ENCODE results near the gene LRRFIP1.
"Not testable (repeated sequence)": the region's sequence is repeated elsewhere in the genome, so short reads cannot be mapped to it uniquely, and the experiment has no call there.

The LRRFIP1 gene

DNA sequence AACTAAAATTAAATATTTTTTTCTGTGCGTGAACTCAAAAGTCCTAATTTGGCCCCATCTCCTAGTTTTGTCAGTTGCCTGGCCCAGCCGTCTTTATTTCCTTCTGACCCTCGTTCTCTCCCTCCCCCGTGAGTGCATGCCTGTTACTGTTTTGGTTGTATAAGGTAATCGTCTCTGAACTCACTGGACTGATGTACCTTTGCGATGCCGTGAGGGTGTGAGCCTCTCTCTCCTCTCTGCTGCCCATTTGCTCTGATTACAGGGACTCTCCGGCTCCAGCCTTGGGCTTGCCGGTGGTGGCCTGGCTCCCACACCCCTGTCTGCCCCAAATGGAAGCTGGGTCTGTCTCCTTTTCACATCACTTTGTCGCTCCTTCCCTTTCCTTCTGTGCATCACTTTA is 104.7 kb downstream of the LRRFIP1 start:
- no peak for DNase-seq

DNA sequence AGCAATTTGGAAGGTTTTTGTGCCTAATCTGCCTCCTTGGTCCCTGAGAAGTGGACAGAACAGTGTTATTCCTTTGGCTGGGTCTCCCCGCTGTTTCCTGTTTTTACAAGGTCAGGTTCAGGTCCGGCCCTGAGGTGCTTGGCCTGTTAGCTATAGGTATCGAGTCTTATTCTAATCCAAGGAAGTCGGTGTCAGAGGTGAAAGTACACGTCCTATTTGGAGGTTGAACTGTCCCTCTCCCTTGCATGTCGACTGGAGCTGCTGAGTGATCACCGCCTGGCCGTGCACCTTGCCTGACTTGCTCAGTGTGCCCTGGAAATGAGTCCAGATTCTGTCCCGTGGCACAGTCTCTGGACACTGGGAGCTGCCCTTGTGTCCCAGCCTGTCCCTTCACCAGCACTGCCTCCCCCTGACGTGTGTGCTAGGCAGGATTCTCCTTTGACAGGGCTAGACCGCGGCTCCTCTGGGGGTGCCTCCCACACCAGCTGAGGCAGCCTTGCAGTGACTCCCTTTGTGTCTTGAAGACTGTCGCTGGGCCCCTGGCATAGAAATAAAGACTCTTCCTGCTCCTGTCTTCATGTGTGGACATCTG is 105.5 kb downstream of the LRRFIP1 start:
- DNase-seq = no peak

DNA sequence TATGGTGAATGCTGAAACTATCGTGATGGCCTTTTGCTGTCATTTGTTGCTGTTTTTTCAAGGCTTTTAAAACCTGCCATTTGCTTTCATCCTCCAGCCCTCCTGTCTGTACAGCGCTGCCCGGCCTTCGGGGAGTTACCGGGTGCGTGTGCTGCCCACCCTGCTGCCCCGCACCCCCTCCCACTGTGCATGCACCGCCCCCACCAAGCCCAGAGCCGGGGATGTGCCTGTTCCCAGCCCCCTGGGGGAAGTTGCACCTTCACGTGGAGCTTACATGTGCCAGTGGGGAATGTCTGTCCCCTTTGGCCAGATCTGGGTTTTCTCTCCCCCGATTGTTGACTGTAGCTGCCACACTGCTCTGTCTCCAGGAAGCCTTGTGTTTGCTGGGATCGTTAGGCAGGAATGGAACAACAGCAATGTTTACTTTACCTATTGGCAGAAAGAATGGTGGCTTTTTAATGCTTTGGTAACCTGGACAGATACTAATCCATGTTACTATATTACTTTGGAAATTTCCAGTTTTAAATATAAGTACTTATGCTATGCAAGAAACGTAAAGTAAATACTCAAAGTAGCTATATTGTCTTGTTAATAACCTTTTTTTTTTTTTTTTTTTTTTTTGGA is 106.4 kb downstream of the LRRFIP1 start:
- DNase-seq = no peak

DNA sequence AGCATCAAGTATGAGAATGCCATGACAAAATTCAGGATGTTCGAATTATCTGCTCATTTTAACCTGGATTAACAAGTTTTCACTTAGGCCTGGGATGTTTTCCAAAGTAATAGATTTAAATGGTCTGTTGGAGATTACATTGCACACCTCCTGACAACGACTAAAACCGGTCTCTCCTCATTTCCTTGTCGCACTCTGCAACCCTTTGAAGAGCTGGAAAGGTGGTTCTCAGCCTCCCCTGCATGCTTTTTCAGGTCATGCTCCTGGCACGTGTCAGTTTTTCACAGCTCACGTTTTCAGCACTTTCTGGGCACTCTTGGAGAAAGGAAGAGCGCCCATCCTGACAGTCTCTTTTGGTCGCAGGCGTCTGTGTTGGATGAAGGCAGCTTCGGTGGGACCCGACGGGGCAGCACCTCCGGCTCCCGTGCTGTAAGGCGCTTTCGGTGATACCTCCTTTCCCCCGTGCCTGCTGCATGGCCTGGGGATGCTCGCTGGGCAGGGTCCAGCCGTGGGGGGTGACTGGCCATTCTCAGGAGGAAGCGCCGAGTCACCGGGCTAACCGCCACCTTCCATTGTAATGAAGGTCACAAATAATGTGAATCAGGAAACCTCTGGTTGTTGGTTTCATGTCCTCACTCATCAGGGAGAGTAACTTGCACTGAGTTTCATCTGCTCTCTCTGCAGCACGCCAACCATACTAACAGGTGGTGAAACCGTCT is 107.7 kb downstream of the LRRFIP1 start:
- no peak for DNase-seq

DNA sequence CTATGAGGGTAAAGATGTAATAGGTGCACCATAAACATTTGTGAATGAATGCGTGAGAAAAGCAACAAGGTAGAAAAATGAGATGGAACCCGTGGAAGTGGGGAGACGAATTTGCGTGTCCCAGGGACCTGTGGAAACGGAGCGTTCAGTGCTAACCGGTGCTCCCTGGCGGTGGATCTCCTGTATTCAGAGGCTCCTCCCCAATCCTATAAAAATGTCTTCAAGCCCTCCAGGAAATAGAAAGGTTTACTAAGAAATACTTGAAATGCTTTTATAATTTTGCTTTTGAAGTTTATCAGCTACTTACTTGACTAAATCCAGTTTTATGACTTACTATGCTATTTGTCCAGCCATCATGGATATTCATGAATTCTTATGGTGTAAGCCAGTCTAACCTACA is 108.4 kb downstream of the LRRFIP1 start:
- no peak for DNase-seq

DNA sequence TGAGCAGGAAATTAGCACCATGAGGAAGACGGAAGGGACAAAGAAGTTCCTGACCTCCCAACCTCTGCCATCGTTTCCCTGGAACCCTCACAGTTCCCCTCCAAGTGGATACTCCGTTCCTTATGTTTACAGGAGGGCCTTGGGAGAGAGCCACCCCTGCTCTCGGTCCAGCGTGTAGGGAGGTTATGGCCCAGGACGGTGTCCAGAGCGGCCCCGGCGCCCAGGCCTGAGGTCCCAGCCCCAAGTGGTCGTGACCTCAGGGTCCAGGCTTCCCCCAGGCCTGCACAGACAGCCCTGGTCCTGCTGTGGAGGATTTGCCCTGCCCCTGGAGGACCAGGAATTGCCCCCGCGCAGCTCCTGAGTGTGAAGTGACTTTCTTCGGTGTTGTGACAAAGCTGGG is 109.4 kb downstream of the LRRFIP1 start:
- DNase-seq = no peak

DNA sequence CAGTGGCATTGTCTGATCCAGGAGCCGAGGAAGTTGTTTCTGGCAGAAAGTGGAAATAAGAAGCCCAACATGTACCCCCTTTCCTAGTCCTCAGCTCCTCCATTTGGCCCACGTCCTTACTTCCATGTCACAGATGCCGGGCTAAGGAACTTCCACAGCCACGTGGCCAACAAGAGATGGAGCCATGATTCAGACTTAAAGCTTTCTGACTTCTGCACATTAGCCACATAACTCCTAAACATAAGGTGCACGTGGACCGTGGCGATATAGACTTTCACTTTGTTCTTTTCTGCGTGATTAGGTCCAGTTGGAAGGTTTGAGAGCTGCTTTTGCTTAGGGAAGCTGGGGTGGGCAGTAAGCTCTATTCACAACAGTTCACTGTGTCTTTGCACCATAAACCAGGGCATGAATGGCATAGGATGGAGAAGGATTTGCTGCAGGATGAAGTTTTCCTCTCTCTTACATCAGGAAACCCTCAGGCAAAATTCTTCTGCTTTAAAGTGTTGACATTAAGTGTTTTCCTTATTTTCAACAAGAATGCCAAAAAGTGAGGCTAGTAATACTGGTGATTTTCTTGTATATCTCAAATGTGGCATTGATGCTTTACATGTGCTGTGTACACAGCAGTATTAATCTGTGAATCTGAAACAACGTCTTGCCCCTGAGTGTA is 109.9 kb downstream of the LRRFIP1 start:
- DNase-seq = no peak

DNA sequence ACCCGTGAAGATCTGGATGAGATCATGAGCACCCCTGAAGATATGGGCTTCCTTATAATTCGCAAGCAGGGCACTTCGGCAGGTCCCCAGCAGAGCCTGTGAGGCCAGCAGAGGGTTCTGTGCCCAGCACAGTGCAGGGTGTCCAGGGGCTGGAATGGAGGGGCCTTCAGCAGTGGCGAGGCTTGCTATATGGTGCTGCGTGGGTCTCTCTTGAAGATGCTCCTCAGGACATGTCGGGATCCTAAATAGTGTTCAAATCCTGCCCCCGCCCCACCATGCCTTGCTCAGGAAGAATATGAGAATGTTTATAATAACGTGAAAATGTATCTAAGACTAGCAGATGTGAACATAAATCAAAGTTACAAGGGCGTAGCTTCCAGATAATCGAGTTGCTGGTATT is 110.9 kb downstream of the LRRFIP1 start:
- no peak for DNase-seq

DNA sequence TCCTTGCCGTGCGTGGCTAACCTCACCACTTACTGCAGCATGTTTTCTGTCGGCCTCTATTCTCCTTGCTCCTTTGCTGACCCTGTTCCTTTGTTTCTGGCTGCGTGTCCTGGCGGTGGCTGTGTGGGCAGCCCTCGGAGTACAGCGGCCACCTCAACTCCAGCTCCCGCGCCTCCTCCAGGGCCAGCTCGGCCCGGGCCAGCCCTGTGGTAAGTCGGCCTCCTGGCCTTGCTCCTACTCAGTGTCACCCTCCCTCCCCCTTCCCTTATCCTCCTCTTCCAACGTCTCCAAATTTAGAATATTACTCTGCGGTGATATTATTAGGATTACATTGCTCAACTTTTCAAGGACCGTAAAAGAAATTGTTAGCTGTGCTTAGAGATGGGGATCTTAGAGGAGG is 111.7 kb downstream of the LRRFIP1 start:
- DNase-seq = no peak

DNA sequence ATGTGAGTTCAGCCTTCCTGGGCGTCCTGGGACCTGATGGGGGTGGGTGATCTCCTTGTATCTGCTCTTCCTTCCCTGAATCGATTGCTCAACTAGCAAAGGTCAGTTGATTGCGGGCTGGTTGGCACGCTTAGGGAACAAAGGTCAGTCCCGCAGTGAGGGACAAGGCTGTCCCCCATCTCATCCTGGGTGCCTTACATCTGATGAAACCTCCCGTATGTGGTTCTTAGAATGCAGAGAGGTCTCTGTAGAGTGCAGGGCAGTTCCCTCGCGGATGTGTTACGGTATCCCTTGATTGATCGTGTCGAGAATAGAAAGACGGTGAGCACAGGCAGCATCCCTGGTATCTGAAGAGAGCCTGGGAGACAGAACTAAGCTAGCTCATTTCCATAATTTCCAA is 114.8 kb downstream of the LRRFIP1 start:
- no peak for DNase-seq

DNA sequence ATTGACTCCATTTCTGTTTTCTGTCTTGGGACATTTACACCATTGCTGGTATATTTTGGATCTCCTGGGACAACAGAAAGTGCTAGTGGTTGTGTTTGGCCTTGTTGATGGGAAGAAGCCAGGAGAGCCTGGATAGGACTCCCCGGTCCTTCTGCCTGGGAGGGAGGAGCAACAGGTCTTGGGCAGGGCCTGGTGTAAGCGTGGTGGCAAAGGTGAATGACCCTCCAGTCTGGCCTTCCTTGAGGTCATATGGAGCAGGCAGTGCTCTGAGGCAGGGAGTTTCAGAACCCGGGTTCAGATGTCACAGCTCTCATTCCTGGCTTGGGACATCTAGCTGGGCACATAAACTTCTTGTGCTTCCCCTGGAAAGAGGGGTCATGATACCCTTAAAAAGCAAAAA is 115.2 kb downstream of the LRRFIP1 start:
- no peak for DNase-seq

DNA sequence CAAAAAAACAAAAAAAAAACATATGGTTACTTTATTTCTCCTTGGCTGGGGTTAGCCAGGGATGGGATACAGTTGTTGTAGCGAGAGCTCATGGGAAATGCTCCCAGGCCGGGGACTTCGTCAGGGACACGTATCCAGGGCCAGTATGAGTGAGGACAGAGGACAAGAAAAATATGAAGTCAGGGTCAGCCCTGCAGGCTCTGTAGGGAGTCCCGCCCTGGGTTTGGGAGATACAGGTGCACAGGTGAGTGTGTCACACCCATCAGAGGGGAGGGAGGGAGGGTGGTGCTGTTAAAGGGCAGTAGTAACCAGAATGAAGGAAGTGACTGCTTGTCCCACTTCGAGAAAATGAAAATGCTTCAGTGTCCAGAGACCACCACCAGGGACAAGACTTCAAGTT is 115.6 kb downstream of the LRRFIP1 start:
- DNase-seq = no peak

DNA sequence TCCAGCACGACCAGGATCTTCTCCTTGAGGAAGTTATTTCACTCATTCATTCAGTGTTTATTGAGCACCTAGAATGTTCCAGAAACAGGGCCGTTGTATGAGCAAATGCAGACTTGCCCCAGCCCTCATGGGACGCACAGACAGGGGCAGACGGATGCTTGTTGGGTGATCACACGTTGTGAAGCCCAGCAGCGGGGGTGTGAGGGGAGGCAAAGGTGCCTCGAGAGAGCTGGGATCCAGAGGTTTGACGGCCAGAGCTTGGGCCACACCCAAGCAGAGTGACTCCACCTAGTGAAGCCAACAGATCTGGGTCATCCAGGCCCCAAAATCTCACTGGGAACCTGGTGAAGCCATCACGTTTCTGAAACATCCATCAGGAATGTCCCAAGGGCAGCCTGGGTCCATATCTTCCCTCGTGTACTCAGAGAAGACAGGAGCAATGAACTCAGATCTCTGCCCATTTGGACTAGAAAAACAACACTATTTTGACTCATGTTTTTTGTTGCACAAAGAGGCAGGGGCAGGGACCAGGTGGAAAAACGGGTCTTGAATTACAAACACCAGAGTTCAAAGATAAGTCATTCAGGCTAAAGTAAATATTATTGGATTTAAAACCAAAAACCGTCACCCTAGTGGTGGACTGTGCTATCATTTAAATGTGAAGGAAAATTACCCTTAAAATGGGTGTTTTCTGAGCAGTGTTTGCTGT is 116.3 kb downstream of the LRRFIP1 start:
- no peak for DNase-seq

DNA sequence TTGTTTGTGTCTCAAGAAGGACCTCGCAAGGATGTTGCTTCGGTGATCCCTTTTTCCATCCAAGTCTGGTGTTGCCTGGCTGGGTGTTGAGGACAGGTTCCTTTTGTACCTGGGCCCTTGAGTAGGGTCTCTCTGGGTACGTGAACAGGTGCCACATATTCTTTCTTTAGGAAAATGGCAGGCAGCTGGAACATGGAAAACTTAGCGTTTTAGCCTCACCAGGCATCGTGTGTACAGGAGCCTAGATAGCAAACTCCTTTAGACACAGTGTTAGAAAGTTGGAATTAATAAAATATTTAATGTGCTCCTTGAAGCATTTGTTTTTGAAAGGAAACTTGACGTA is 116.9 kb downstream of the LRRFIP1 start:
- no peak for DNase-seq

DNA sequence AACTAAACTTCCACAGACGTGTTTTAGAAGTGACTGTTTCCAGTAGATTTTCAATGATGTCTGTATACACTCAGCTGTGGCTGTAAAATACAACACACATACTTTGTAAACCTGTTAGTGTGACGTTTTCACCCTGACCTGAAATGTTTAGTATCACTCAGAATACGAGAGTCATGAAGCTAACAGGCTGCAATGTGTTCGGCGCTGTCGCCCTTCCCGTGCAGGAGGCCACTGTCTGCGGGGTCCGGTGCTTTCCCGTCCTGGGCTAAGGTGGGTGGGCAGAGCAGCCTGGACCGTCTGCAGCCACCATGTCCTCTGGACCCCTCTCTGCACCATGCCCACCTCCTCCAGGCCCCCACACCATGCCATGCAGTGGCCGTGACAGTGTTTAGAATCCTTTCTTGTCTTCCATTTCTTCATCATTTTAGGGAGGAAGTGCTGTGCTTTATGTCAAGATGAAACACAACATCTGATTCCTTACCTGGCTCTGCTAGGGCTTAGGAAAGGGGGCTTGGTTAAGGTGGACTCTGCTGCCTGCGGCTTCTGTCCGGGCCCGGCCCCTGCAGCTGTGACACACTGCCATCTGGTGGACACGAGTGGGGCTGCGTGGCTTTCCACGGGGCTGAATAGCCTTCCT is 117.3 kb downstream of the LRRFIP1 start:
- peak; percentile 61 for DNase-seq

DNA sequence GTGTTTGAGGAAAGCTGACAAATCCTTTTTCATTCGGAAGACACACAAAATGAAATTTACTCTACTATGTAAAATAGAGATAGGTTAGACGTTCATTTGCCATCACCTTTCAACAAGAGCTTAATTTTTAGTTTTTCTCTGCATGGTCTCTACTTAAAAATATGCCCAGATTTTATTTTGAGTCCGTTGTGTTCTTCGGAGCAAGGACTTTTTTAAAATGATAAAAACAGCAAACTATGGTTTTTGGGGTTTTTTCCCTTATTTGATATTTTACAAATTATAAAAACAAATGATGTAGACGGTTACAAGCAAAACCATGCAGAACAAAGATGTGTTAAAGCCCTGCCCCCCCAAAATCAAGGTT is 117.8 kb downstream of the LRRFIP1 start:
- no peak for DNase-seq

DNA sequence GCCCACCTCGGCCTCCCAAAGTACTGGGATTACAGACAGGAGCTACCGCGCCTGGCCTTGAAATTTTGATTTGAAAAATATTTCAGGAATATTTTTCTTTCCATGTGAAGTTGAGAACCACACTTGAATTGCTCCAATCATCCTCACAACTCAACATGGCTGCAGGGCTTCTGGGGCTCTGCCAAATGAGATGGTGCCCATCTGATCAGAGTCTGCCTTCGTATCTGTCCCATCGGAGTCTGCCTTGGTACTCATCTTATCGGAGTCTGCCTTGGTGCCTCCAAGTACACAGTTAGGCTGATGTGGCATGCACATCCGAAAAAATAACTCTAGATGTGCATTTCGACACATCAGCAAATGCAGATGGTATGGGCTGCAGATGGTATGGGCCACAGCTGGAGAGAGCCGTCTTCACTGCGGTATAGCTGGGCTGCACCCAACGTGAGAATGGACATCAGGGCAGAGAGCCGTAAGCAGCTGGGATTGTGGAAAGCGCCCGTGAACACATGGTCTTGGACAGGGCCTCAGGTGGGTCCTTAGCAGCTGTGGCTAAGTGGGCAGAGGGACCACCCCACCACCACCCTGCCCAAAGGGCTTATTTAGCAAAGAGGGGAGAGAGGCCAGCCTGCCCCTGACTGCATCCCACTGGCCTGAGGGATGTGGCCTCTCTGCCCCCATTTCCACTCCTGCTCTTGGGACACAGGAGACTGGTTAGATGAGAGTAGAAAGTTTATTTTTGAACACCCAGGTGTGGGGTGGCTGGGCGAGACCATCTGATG is 119.1 kb downstream of the LRRFIP1 start:
- DNase-seq = no peak

DNA sequence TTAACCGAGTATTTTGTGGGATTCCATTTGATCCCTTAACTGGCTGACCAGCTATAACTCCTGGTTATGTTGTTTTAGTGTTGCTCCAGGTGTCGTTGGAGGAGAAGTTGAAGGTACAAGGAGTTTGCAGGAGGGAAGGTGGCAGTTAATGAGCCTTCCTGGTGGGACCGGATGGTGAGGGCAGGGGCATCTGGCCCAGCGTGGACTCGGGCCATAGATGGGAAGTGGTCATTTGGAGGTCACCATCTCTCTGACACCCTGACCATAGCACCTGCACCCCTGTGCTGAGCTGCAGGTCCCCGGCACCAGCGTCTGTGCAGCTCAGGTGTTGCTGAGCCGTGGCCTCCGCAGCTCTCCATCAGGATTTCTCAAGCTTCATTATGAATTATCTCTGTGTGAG is 119.8 kb downstream of the LRRFIP1 start:
- DNase-seq = no peak

DNA sequence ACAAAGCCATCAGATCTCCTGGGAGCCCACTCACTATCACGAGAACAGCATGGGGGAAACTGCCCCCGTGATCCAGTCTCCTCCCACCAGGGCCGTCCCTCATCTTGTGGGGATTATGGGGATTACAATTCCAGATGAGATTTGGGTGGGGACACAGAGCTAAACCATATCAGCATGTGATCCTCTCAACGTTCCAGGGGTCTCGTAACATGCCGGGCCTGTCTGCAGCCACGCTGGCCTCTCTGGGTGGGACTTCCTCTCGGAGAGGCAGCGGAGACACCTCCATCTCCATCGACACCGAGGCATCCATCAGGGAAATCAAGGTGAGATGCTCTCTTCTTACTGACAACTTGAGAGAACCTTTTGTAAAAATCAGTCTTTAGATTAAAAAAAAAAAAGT is 121.6 kb downstream of the LRRFIP1 start:
- DNase-seq = no peak

DNA sequence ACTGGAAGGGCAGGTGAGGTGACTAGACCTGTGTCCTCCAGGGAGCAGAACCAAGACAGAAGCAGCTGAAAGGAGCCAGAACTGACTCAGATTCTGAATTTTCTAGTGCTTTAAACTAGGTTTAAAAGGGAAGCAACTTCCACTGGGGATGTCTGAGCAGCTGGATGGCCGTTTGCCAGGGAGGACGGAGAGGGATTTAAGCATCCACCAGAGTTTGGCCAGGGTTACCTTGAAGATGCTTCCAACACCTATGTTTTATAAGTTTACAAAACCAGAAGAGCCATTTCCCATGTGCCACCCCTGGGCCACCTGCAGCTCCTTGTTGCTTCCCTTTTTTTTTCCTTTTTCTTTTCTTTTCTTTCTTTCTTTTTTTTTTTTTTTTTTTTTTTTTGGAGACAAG is 122.6 kb downstream of the LRRFIP1 start:
- DNase-seq = no peak

DNA sequence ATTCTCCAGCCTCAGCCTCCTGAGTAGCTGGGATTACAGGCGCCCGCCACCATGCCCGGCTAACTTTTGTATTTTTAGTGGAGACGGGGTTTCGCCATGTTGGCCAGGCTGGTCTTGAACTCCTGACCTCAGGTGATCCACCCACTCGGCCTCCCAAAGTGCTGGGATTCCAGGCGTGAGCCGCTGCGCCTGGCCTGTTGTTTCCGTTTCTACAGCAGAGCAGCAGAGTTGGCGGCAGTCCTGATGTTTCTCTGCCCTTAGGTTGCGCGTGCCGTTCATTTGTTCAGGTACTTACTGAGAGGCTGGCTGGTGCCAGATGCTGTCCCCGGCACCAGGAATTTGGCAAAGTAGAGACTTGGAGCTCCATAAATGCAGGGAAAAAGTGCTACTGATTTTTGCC is 123.1 kb downstream of the LRRFIP1 start:
- DNase-seq = not testable (repeated sequence)

DNA sequence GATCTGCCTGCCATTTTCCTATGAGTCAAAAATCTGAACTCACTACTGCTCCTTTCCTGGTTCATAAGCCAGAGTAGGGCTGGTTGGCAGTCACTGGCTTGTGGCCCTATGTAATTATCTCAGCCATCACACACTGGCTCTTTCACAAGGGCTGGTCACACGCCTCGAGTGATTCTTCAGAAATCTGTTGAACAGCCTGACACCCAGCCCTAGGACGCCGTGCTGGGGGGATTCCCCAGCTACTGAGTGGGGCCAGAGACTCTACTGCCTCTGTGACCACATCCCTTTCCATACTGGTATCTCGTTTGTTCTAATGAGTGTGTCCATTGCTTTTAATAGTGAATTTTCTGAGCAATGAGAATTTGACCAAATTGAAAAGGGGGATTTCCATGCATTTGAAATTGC is 125.4 kb downstream of the LRRFIP1 start:
- DNase-seq = no peak

Data from RPMI8226 (cell line).